Activated CD4-positive, alpha-beta T cell treated with anti-CD3 and anti-CD28 coated beads, Interleukin-2, amount 10 ng/mL, durations not matched to agents 7 days and 5 days (primary cell): Measurements from ENCODE around the gene CCNB1. TPM values are rescaled to one million over a fixed set of nuclear protein-coding genes. Genes with fewer than 3 reads are reported as not detected.
"Not testable (repeated sequence)": the region's sequence is repeated elsewhere in the genome, so short reads cannot be mapped to it uniquely, and the experiment has no call there.

Experiments used
- CTCF ChIA-PET: fragments of 350-600 bp; sonication (Branson Sonifier 250); formaldehyde crosslinking; loops from one replicate; lab custom pipeline; 2021; ENCODE audit warnings: antibody characterized with exemption; lab: Charles Lee
- POLR2A ChIA-PET: fragments of 350-600 bp; sonication (Branson Sonifier 250); formaldehyde crosslinking; loops from one replicate; lab custom pipeline; 2021; ENCODE audit warnings: antibody characterized with exemption; lab: Charles Lee
- DNase-seq: peaks from one replicate; pipeline ENCODE4 v3.0.0-alpha.2; 2020
- H3K27ac Mint-ChIP-seq: one replicate; pipeline ENCODE4 v1.8.0; 2021; ENCODE audit warnings: mild to moderate bottlenecking, moderate library complexity, mixed read lengths
- H3K27me3 Mint-ChIP-seq: one replicate; pipeline ENCODE4 v1.8.0; 2021; ENCODE audit warnings: mixed read lengths
- H3K36me3 Mint-ChIP-seq: one replicate; pipeline ENCODE4 v1.8.0; 2021; ENCODE audit warnings: low read depth, mixed read lengths
- H3K4me1 Mint-ChIP-seq: one replicate; pipeline ENCODE4 v1.8.0; 2021; ENCODE audit warnings: mixed read lengths
- H3K4me3 Mint-ChIP-seq: one replicate; pipeline ENCODE4 v1.8.0; 2021; ENCODE audit warnings: mild to moderate bottlenecking, moderate library complexity, mixed read lengths
- H3K9me3 Mint-ChIP-seq: one replicate; pipeline ENCODE4 v1.8.0; 2021; ENCODE audit warnings: mixed read lengths
- total RNA-seq, 2 experiments: library from RNA; stranded (reverse); gene quantifications; one replicate each; pipeline ENCODE4 v1.2.3, GENCODE V29; 2021

The CCNB1 gene
- total RNA-seq, 2 experiments from 2014 or later = 175 to 182 TPM

GRCh38 chr5:69220371-69220770, 53.4 kb downstream of the CCNB1 start:
- not testable (repeated sequence) for H3K27me3 Mint-ChIP-seq, H3K9me3 Mint-ChIP-seq, H3K4me3 Mint-ChIP-seq, DNase-seq, H3K36me3 Mint-ChIP-seq, H3K27ac Mint-ChIP-seq
- H3K4me1 Mint-ChIP-seq = peaks cover 23% of the 10 kb centered on the region
- ChIA-PET CTCF (interaction anchor here (1.0 to 1.5 kb wide), 2 partner anchors 11 to 14 kb away, joined by 3 to 7 read pairs; partner anchors contain the start of gene CDK7), POLR2A (interaction anchor here (0.5 kb wide), 1 partner anchor 47 kb away, joined by 3 read pairs; no protein-coding TSS in a partner anchor)

GRCh38 chr5:69220833-69221232, 53.9 kb downstream of the CCNB1 start:
- H3K27me3 Mint-ChIP-seq, H3K27ac Mint-ChIP-seq, H3K4me3 Mint-ChIP-seq, DNase-seq, H3K36me3 Mint-ChIP-seq, POLR2A ChIA-PET, H3K9me3 Mint-ChIP-seq: not testable (repeated sequence)
- CTCF ChIA-PET = interaction anchor here (1.5 kb wide), 1 partner anchor 14 kb away, joined by 7 read pairs; the partner anchor contains the start of gene CDK7
- peaks cover 23% of the 10 kb centered on the region for H3K4me1 Mint-ChIP-seq

- CTCF ChIA-PET = no interaction called here
- H3K4me1 Mint-ChIP-seq = peaks cover 2% of the 10 kb centered on the region
- POLR2A ChIA-PET = no interaction called here
- peaks cover 2% of the 10 kb centered on the region for H3K9me3 Mint-ChIP-seq
- H3K27ac Mint-ChIP-seq = no peak overlapping the region
- no peak for DNase-seq
- H3K27me3 Mint-ChIP-seq = no peaks in the 10 kb centered on the region
- H3K4me3 Mint-ChIP-seq = no peak overlapping the region
- H3K36me3 Mint-ChIP-seq = peaks cover 10% of the 10 kb centered on the region
These were observed 57.6 kb downstream of the CCNB1 start for GRCh38 chr5:69224520-69224919.

- Mint-ChIP-seq H3K9me3 (no peaks in the 10 kb centered on the region), H3K4me1 (peaks cover 2% of the 10 kb centered on the region), H3K36me3 (peaks cover 13% of the 10 kb centered on the region), H3K27me3 (no peaks in the 10 kb centered on the region), H3K4me3 (no peak overlapping the region), H3K27ac (no peak overlapping the region)
- ChIA-PET POLR2A (no interaction called here), CTCF (interaction anchor here (0.6 kb wide), 1 partner anchor 64 kb away, joined by 4 read pairs; no protein-coding TSS in a partner anchor)
- DNase-seq = no peak
These were observed 58.9 kb downstream of the CCNB1 start for GRCh38 chr5:69225860-69226259.

Other genes starting within 250 kb of the CCNB1 start
- 10 to 100 TPM; 40.2 to 50.5 TPM for gene SLC30A5, start 73.1 kb upstream of the CCNB1 start, total RNA-seq
- gene CENPH, start 22.4 kb downstream of the CCNB1 start, total RNA-seq = 10 to 100 TPM; 40.0 to 42.6 TPM
- gene CDK7, start 67.7 kb downstream of the CCNB1 start, total RNA-seq = 10 to 100 TPM; 24.3 to 29.1 TPM
- 1 to 10 TPM; 8.2 to 8.8 TPM for gene CCDC125, start 165.7 kb downstream of the CCNB1 start, total RNA-seq
- gene AK6, start 202.4 kb downstream of the CCNB1 start, total RNA-seq = 10 to 100 TPM; 26.7 to 33.3 TPM
- gene TAF9, start 202.4 kb downstream of the CCNB1 start, total RNA-seq = 10 to 100 TPM; 53.7 to 61.4 TPM
- 10 to 100 TPM; 23.6 to 26.8 TPM for gene RAD17, start 202.7 kb downstream of the CCNB1 start, total RNA-seq
- under 1 TPM; 0.07 to 0.17 TPM for gene MARVELD2, start 248.0 kb downstream of the CCNB1 start, total RNA-seq